ENCODE data around the gene RPL10A. TPM values are rescaled to one million over a fixed set of nuclear protein-coding genes. Genes with fewer than 3 reads are reported as not detected.

RPL10A gene
- total and polyA plus RNA-seq, 11 donors: 356 to 1,412 (median 532) TPM

DNA sequence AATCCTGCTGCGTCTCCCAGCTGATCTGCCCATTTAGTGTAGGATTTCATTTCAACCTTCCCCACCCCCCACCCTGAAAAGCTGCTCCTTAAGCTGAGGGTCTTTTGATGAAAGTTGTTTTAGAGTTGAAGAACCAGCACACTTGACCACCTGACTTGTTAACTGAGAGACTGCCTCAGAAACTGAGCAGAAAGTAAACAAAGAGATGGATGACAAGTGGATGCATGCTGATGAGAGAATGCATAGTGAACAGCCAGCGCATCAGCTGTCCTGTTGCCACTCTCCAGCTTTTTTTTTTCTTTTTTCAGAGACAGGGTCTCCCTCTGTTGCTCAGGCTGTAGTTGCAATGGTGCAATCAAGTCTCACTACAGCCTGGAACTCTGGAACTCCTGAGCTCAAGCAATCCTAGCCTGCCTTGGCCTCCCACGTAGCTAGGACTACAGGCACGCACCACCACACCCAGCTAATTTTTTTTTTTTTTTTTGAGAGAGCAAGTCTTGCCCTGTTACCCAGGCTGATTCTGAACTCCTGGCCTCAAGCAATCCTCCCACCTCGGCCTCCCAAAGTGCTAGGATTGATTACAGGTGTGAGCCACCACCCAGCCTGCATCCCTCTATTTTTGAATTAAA, 9.5 kb downstream of the RPL10A start:
- WGBS, 4 donors: 91 to 97% (median 95%) methylated on average over 5 of the region's 5 CpGs
- intact Hi-C loops (cut with DNase I): no loop called here
- TF ChIP-seq, protein P1, sequence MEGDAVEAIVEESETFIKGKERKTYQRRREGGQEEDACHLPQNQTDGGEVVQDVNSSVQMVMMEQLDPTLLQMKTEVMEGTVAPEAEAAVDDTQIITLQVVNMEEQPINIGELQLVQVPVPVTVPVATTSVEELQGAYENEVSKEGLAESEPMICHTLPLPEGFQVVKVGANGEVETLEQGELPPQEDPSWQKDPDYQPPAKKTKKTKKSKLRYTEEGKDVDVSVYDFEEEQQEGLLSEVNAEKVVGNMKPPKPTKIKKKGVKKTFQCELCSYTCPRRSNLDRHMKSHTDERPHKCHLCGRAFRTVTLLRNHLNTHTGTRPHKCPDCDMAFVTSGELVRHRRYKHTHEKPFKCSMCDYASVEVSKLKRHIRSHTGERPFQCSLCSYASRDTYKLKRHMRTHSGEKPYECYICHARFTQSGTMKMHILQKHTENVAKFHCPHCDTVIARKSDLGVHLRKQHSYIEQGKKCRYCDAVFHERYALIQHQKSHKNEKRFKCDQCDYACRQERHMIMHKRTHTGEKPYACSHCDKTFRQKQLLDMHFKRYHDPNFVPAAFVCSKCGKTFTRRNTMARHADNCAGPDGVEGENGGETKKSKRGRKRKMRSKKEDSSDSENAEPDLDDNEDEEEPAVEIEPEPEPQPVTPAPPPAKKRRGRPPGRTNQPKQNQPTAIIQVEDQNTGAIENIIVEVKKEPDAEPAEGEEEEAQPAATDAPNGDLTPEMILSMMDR (IDR thresholded peaks at IDR 0.05): no peak
- no peak for TF ChIP-seq POLR2A (IDR thresholded peaks at IDR 0.05)
- Histone ChIP-seq H3K27me3 (no peaks in the 10 kb centered on the region), H3K4me1 (peaks cover 0 to 14% (median 3%) of the 10 kb centered on the region in 12 donors), H3K27ac (no peak overlapping the region), H3K9me3 (no peaks in the 10 kb centered on the region), H3K4me3 (no peak overlapping the region), H3K36me3 (peaks cover 0 to 85% (median 53%) of the 10 kb centered on the region in 9 donors)
- ATAC-seq (no peak), DNase-seq (peak in 1 of 5 donors; percentile 7)

DNA sequence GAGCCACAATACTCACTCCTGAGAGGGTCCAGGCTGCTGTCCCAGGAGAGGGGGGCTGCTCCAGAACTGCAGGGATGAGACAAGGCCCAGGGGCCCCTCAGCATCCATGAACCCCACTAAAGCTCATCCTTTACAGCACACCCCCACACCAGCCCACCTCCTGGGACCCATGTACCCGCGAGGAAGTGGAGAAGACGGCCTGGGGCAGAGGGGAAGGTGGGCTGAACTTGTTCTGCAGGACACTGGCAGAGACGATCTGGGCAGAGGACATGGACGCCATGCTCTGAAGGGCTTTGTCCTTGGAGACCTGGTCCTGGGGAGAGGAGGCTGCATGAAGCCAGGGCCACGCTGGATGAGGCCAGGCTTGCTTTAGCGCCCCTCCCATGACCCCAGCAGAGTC, 10.1 kb downstream of the RPL10A start:
- no peak for ATAC-seq
- TF ChIP-seq, protein P1 (IDR thresholded peaks at IDR 0.05): no peak
- no peak for TF ChIP-seq POLR2A (IDR thresholded peaks at IDR 0.05)
- Histone ChIP-seq H3K4me1 (peaks cover 0 to 14% (median 3%) of the 10 kb centered on the region in 12 donors), H3K4me3 (no peak overlapping the region), H3K27me3 (no peaks in the 10 kb centered on the region), H3K9me3 (no peaks in the 10 kb centered on the region), H3K36me3 (peaks cover 0 to 85% (median 49%) of the 10 kb centered on the region in 9 donors), H3K27ac (no peak overlapping the region)
- peak in 1 of 5 donors; percentile 6 for DNase-seq
- 87 to 93% (median 89%) methylated on average over 7 of the region's 7 CpGs for WGBS, 4 donors
- intact Hi-C loops (cut with DNase I): no loop called here

DNA sequence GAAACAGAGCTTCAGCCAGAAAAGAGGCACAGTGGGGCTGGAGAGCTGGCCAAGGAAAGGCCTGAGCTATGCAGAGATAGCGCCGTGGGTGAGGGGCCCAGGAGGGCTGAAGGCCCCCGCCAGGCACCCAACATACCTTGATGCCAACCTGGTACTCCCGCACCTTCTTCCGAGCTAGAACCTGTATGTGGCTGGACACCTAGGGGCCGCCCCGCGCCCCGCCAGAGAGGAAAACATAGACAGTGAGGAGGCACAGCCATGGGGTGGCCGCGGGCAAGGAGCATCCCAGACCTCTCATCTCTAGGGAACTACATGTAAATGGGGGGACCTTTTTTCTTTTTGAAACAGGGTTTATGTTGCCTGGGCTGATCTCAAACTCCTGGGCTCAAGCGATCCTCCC, 12.0 kb downstream of the RPL10A start:
- peaks cover 0 to 19% (median 6%) of the 10 kb centered on the region in 12 donors for H3K4me1 ChIP-seq
- H3K27ac ChIP-seq: peak overlapping the region in 1 of 12 donors; percentile 100
- H3K4me3 ChIP-seq: no peak overlapping the region
- intact Hi-C loops (cut with DNase I): no loop called here
- H3K36me3 ChIP-seq: peaks cover 0 to 75% (median 33%) of the 10 kb centered on the region in 9 donors
- 93 to 95% (median 95%) methylated on average over 12 of the region's 12 CpGs for WGBS, 4 donors
- TF ChIP-seq POLR2A (IDR thresholded peaks at IDR 0.05): no peak
- TF ChIP-seq, protein P1 (IDR thresholded peaks at IDR 0.05): no peak
- ATAC-seq (no peak), DNase-seq (no peak)
- no peaks in the 10 kb centered on the region for H3K27me3 ChIP-seq
- no peaks in the 10 kb centered on the region for H3K9me3 ChIP-seq

DNA sequence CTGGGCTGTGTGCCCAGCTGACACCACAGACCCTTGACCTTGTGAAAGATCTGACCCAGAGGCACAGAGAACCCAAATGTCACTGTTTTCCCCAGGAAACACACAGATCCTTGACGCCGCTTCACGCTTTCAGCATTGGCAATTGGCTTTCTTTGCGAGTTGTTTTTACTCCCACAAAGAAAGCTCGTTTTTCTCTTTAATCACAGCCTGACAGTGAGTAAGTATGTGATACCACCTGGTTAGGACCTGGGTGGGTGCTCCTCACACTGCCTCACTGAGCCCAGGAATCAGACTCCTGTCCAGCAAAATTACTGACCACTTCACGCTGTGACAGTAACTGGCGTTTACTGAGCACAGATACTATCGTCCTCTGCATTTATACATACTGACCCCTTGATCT, 13.0 kb downstream of the RPL10A start:
- H3K36me3 ChIP-seq: peaks cover 0 to 67% (median 27%) of the 10 kb centered on the region in 9 donors
- 72 to 85% (median 81%) methylated on average over 8 of the region's 8 CpGs for WGBS, 4 donors

More for the DNA sequence above, 13.0 kb downstream of the RPL10A start:
- no peak for ATAC-seq
- Histone ChIP-seq H3K27me3 (no peaks in the 10 kb centered on the region), H3K9me3 (no peaks in the 10 kb centered on the region), H3K4me3 (no peak overlapping the region), H3K4me1 (peaks cover 0 to 29% (median 11%) of the 10 kb centered on the region in 12 donors), H3K27ac (peak overlapping the region in 1 of 12 donors; percentile 100)
- TF ChIP-seq POLR2A (IDR thresholded peaks at IDR 0.05): no peak
- TF ChIP-seq, protein P1 (IDR thresholded peaks at IDR 0.05): no peak
- DNase-seq: no peak
- intact Hi-C loops (cut with DNase I): no loop called here
